HG02571 (cell line): ENCODE measurements around the gene BMPR1A.

Experiments used
- ATAC-seq: cut with Tn5 transposase; IDR thresholded peaks from one replicate; pipeline ENCODE4 v1.9.1; 2021; ENCODE audit warnings: mild to moderate bottlenecking, moderate library complexity; ENCODE audit not compliant: unreplicated experiment

BMPR1A gene

GRCh38 chr10:86756511-86757112 lies at the start of gene BMPR1A:
Gene BMPR1A (plus strand): TSS chr10:86756619. CDS start chr10:86876019, 119,400 bp downstream.
- ATAC-seq, result peak; percentile 40

GRCh38 chr10:86706977-86707376 lies 49.4 kb upstream of the BMPR1A start:
- no peak for ATAC-seq

GRCh38 chr10:86707505-86707904 lies 48.9 kb upstream of the BMPR1A start:
- ATAC-seq, result no peak

GRCh38 chr10:86708068-86708782 lies 48.2 kb upstream of the BMPR1A start:
- ATAC-seq, result no peak

- no peak for ATAC-seq
Measured at GRCh38 chr10:86708783-86709380, 47.5 kb upstream of the BMPR1A start.

- ATAC-seq, result no peak
Measured at GRCh38 chr10:86709396-86710185, 46.8 kb upstream of the BMPR1A start.

GRCh38 chr10:86710987-86711512 lies 45.4 kb upstream of the BMPR1A start:
- ATAC-seq, result peak; percentile 82

- peak; percentile 33 for ATAC-seq
Measured at GRCh38 chr10:86711513-86712316, 44.7 kb upstream of the BMPR1A start.

- peak; percentile 16 for ATAC-seq
Measured at GRCh38 chr10:86712317-86712707, 44.1 kb upstream of the BMPR1A start.

- no peak for ATAC-seq
Measured at GRCh38 chr10:86715156-86715795, 41.1 kb upstream of the BMPR1A start.

- no peak for ATAC-seq
Measured at GRCh38 chr10:86715836-86716235, 40.6 kb upstream of the BMPR1A start.

GRCh38 chr10:86716466-86716865 lies 40.0 kb upstream of the BMPR1A start:
- no peak for ATAC-seq

- ATAC-seq, result no peak
Measured at GRCh38 chr10:86718556-86718955, 37.9 kb upstream of the BMPR1A start.

- ATAC-seq, result no peak
Measured at GRCh38 chr10:86721232-86721631, 35.2 kb upstream of the BMPR1A start.

GRCh38 chr10:86723009-86723408 lies 33.4 kb upstream of the BMPR1A start:
- ATAC-seq, result no peak

- no peak for ATAC-seq
Measured at GRCh38 chr10:86724445-86724844, 32.0 kb upstream of the BMPR1A start.

GRCh38 chr10:86725980-86726676 lies 30.3 kb upstream of the BMPR1A start:
- no peak for ATAC-seq

- no peak for ATAC-seq
Measured at GRCh38 chr10:86726677-86726999, 29.8 kb upstream of the BMPR1A start.

- no peak for ATAC-seq
Measured at GRCh38 chr10:86727470-86727869, 28.9 kb upstream of the BMPR1A start.
